HG03354 (cell line): ENCODE data around the gene DENND5B.
"Not testable (repeated sequence)": the region's sequence is repeated elsewhere in the genome, so short reads cannot be mapped to it uniquely, and the experiment has no call there.

Source experiments
- ATAC-seq: cut with Tn5 transposase; IDR thresholded peaks from one replicate; pipeline ENCODE4 v1.9.1; 2021; ENCODE audit warnings: mild to moderate bottlenecking; ENCODE audit not compliant: unreplicated experiment, poor library complexity, severe bottlenecking

The DENND5B gene

GRCh38 chr12:31597066-31597465 lies 6.1 kb upstream of the DENND5B start:
- no peak for ATAC-seq

GRCh38 chr12:31594681-31595080 lies 3.7 kb upstream of the DENND5B start:
- no peak for ATAC-seq

GRCh38 chr12:31591380-31591901 lies 505 bp upstream of the DENND5B start:
- ATAC-seq, result peak; percentile 27

GRCh38 chr12:31589904-31590641 lies 863 bp downstream of the DENND5B start:
- peak; percentile 42 for ATAC-seq

- ATAC-seq, result no peak
Measured at GRCh38 chr12:31589598-31589903, 1.4 kb downstream of the DENND5B start.

GRCh38 chr12:31588976-31589375 lies 2.0 kb downstream of the DENND5B start:
- no peak for ATAC-seq

- ATAC-seq, result peak; percentile 31
Measured at GRCh38 chr12:31586728-31587127, 4.2 kb downstream of the DENND5B start.

- ATAC-seq, result no peak
Measured at GRCh38 chr12:31585895-31586294, 5.0 kb downstream of the DENND5B start.

GRCh38 chr12:31585271-31585670 lies 5.7 kb downstream of the DENND5B start:
- ATAC-seq, result no peak

- no peak for ATAC-seq
Measured at GRCh38 chr12:31584782-31585181, 6.2 kb downstream of the DENND5B start.

GRCh38 chr12:31583878-31584277 lies 7.1 kb downstream of the DENND5B start:
- no peak for ATAC-seq

GRCh38 chr12:31582155-31582554 lies 8.8 kb downstream of the DENND5B start:
- ATAC-seq, result no peak

GRCh38 chr12:31578632-31579031 lies 12.3 kb downstream of the DENND5B start:
- ATAC-seq, result peak; percentile 60

- no peak for ATAC-seq
Measured at GRCh38 chr12:31574803-31575575, 15.9 kb downstream of the DENND5B start.

- not testable (repeated sequence) for ATAC-seq
Measured at GRCh38 chr12:31574367-31574766, 16.6 kb downstream of the DENND5B start.

- no peak for ATAC-seq
Measured at GRCh38 chr12:31572900-31573600, 17.9 kb downstream of the DENND5B start.

- no peak for ATAC-seq
Measured at GRCh38 chr12:31570880-31571279, 20.1 kb downstream of the DENND5B start.

GRCh38 chr12:31569517-31569916 lies 21.4 kb downstream of the DENND5B start:
- ATAC-seq, result not testable (repeated sequence)

- no peak for ATAC-seq
Measured at GRCh38 chr12:31568498-31568897, 22.4 kb downstream of the DENND5B start.

GRCh38 chr12:31567029-31567428 lies 23.9 kb downstream of the DENND5B start:
- ATAC-seq, result no peak
